ENCODE data around the gene ATP6V1C2.

GRCh38 chr2:10777111-10777841, 55.8 kb downstream of the ATP6V1C2 start:
- TF ChIP-seq CTCF (conservative IDR thresholded peaks at IDR 0.05; ENCODE audit: low read depth in 2 of 2) (no peak), ZNF462 (CRISPR knock-in tag; IDR thresholded peaks at IDR 0.05) (no peak), REST (IDR thresholded peaks at IDR 0.05; ENCODE audit: unreplicated experiment) (no peak)
